Limb (tissue), 2 donors: Measurements from ENCODE around the gene ARHGAP42.
A peak's percentile ranks its signal among the peaks of the same experiment; 100 is the strongest.
"Not testable (repeated sequence)": the region's sequence is repeated elsewhere in the genome, so short reads cannot be mapped to it uniquely, and the experiment has no call there.

ENCODE experiments used
- DNase-seq, 2 donors: peaks; one replicate each; pipeline ENCODE4 v3.0.0-alpha.2; 2016; ENCODE audit errors: extremely low spot score in 2 of 2

ARHGAP42 gene

DNA sequence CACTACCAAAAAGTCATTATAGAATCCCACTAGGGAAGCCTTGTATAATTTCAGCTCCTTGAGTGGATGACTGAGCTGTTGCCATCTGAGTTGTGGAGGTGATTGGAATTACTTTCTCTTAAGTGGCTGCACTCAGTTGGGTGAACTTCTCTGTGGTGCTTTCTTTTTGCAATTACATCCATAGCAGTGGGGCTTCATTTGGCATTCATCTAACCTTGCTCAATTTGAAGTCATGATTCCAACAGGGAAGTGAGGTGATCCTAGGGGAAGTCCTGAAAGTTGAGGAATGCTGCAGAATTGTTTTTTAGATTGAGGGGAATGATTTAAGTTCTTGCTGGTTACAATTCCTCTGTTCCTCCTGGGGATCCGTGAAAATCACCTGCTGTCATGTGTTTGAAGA, 39.6 kb downstream of the ARHGAP42 start:
- DNase-seq = no peak

DNA sequence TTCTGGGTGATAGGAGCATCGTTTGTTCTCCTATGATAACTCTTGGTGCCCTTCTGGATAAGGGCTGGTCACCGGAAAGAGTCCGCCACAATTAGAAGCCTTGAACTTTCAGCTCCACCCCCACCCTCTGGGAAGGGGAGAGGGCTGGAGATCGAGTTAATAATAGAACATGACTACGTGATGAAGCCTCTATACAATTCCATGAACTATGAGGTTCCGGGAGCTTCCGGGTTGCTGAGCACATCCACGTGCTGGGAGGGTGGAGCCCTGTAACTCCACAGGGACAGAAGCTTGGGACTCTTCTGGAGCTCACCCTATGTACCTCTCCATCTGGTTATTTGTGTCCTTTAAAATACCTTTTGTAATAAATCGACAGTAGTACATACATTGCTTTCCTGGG, 40.3 kb downstream of the ARHGAP42 start:
- DNase-seq = no peak

DNA sequence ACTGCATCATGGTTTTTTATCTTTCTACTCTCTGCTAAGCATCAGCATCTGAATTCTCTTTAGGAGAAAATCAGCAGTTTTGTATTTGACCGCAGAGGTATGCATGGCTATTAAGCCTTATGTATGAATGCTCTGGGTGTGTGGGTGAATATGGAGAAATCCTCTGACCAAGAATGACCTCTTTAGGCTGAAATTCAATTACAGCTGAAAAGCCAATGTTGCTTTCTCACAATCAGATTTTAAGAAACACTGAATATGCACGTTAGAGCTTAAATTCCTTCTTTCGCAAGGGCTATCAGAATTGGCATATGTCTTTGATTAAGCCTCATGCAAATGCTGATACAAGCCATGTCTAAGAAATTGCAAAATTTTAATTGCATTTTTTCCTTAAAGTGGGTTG, 43.2 kb downstream of the ARHGAP42 start:
- no peak for DNase-seq

DNA sequence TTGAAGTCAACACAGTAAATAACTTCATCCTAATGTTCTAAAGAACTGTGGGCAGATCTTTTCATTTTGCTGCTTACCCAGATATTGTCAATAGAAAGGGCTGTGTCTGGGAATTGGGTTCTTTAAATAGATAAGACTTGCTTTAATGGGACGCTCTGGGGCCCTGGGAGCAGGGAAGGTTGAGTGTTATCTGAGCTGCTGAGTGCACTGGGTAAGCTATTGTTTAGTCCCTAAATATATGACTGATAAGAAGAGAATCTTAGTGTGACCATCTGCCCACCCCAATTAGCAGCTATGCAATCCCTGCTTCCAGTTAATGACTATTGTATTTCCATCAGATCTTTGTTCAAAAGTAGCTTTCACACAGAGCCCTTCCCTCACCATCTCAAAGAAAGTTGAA, 44.4 kb downstream of the ARHGAP42 start:
- DNase-seq = no peak

DNA sequence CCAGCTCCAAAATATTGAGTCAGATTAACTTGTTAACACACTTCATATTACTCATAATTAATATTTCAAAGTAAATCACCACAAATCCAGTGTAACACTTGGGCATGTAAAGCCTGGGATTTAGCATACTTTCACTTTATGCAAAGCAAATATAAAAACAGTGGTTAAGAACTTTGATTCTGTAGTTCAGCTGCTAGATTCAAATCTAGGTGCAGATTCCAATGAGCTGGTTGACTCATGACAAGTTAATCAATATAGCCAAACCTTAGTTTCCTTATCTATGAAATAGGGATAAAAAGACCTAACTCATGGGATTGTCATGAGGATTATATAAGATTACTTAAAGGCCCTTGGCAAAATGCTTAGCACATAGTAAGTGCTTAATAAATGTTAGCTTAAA, 45.9 kb downstream of the ARHGAP42 start:
- DNase-seq = no peak

DNA sequence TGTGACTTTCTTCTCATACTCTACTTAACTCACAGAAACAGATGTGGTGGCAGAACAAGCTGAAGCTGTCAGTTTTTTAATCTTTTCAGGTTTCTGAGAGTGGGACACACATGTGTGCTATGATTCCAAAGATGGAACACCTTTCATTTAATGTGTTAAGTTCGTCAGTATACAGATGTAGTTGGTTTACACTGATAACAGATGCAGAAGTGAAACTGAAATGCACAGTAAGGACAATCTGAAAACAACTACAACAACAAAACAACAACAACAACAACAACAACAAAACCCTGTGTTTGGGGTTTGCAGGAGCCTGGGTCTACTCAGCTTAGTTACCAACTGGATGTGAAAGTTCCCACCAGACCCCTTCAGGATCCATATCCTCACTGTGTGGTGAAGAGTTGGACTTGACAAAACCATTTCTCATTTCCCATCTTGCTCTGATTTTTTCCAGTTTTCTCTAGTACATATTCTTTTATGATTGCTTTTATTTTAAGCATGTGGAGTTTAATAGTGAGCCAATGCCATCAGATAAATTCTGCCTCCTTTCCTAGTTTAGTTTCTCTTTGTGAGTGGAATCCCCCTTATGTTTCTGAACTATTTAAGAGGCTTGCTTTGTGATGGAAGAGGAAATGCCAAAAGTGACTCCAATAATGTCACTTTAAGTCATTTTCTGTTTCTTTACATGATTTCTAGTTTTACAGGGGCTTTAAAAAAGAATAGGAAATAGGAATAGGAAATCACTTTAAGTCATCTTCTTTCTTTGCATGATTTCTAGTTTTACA, 47.8 kb downstream of the ARHGAP42 start:
- DNase-seq = no peak

DNA sequence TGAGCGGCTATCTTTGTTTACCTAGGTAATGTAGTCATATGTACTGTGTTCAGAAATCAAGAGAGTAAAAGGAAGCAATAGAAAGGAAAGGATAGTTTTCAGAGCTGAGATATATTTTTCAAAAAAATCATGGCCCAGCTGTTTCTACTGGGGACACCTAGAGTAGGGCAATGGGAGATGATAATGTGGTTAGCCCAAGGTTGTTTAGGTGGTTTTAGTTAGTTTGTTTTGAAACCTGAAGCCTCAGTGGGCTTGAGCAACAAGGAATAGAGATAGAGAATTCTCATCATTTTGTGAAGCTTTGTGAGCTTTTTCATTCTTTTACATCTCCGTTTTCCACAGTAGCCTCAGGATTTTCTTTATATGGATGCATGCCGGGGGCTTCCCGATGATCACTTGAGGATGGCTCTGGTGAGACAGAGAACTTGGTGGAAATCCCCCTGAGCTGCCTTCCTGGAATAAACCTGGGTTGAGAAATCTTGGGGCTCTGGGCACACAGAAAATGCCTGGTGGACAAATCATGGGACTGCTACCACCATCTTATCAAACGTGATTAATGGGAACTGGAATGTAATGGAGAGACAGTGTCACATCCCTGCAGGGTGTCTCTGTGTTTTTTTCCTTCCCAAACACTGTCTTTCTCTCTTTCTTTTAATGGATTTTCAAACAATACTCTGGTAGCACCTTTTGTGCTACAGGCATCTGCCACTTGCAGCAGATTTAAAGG, 49.0 kb downstream of the ARHGAP42 start:
- DNase-seq = no peak

DNA sequence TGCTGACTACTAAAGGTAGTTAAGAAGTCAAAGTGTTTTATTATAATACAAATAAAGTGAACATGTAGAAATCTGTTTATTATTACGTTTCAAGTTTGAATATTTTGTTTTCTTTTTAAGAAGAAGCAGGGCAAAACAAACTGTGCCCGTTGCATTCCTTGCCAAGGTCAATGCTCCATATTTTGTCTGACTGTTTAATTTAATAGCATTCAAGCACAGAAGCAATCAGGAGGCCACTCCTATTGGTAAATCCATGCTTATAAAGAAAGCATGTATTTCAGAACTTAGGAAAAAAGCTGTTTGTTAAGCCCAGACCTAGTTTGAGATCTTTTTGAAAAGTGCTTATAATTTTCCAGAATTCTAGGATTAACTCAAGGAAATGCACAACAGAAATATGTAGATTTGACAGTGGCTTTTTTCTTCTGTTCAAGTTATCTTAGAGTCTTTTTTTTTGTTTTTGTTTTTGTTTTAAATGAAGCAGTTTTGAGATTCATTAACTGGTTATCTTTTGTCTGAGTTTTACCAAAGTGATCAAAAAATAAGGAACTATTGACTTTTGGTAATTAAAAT, 51.7 kb downstream of the ARHGAP42 start:
- DNase-seq = no peak

DNA sequence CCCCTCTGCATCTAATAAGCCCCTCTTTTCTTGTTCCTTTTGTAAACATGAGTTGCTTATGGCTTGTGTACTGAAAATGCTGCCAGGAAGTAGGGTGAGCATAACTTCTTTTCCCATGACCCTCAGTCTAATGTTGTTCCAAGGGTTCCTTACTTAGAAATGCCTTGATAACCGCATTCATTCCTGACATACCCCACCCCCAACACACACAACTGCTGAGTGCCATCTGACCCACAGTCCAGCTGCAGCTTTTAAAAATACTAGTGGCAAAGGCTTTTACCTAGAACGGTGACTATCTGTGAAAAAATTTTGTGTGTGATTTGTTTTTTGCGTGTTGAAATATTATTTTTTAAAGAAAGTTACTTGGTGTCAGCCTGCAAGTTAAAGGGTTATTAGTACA, 52.6 kb downstream of the ARHGAP42 start:
- DNase-seq = peak in 1 of 2 donors; percentile 44

DNA sequence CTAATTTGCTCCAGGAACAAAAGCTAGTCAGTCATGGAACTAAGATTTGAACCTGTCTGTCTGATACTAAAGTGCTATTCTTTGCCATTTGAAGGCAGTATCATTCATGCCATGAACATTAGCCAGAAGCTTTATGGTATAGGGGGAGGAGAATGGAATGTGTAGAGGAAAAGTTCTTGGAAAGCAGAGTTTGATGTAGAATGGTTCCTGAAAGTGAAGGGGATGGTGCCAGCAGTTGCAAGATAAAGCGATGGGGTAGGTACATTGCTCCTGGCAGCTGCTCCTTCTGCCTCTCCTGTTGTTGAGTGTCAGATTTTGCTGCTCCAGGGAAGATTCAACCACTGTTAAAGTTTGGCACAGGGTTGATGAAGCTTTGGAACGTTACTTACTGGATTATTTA, 53.4 kb downstream of the ARHGAP42 start:
- DNase-seq = no peak

DNA sequence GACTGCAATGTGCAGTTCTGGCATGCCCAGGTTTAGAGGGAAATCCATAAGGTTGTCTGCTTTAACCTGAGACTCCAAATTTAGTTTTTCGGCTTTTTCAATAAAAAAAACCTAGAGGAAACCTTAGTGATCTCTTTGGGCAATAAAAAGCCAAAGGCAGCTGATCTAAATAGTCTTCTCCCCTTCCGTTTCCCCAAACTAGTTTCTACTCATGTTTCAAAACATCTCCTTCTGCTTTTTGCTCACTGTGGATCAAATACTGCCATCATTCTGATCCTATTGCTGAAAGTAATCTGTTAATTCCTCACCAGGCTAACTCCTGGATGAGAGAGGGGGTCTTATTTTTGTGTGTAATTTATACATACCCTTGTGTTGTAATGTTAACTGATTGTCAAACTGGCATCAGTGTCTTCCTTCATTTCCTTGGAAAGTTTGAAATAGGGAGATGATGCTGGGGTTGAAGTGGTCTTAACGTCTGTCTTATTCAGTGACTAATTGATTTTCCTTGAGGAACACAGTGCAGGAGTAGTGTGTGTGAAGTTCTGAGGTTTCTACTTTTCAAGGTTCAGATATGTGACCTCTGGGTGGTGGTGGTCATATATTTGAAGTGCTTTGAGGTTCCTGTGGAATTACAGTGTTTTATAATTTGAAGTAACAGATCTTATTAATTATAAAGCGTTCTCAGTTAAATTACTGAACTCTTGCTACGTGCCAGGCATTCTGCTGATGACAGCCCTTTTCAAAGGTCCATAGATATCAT, 55.0 kb downstream of the ARHGAP42 start:
- no peak for DNase-seq

DNA sequence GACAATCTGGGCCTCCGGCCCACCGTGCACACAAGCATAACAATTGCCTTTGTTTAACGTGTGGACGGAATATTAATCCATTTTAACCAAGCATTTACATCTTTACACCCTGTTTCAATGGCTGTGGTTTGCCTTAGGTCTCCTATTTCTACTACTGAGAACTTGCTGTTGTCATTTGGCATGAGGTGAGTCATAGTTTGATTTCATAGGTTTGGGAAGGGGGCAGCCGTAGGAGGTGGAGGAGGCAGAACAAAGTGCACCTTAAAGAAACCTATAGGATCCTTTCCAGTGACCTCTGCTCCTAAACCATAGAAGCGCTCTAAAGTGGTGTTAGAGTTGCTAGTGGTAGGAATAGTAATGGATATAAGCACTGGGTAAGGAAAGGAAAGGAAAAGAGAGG, 59.4 kb downstream of the ARHGAP42 start:
- no peak for DNase-seq

DNA sequence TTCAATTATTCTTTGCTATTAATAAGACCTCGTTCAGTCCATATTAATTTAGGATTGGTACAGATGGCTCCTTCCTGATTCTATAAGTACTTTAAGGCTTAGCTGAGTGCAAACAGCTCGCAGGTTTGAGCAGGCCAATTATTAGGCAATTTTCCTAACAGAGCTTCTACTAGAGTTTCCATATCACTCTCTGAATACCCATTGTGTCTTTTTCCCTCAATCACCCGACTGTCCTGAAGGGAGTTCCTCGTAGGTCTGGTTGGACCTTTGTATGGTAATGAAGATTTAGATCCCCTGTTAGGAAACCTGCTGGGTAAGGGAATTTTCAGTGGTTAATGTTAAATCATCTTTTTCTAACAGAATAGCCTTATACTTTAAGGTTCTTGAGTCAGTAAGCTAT, 61.1 kb downstream of the ARHGAP42 start:
- DNase-seq = no peak

DNA sequence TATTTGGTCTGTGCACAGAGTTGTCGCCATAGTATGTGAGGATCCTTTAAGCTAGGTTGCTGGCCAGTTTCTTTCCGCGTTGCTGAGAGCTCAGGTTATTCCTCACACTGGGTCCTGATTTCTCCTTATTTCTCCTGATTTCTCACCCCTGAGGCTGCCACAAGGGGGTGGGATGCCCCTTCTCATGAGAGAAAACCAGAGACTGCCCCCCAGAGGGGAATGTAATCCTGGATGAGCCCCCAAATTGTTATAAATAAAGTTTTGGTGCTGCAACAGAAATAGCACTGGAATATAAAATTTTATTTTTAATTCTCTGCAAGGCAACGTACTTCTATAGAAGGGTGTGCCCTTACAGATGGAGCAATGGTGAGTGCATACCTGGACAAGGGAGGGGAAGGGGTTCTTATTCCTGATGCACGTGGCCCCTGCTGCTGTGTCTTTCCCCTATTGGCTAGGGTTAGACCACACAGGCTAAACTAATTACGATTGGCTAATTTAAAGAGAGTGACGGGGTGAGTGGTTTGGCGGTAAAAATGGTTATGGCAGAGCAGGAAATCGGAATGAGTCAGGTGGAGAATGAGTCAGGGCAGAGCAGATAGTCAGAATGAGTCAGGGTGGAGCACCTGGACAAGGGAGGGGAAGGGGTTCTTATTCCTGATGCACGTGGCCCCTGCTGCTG, 62.9 kb downstream of the ARHGAP42 start:
- DNase-seq = not testable (repeated sequence)

DNA sequence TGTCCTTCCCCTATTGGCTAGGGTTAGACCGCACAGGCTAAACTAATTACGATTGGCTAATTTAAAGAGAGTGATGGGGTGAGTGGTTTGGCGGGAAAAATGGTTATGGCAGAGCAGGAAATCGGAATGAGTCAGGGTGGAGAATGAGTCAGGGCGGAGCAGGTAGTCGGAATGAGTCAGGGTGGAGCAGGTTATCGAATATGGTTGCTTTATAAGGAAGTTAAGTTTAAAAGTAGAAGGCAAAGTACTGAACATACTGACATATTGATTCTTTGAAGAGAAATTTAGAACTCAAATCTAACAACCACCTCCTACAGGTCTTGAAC, 63.4 kb downstream of the ARHGAP42 start:
- DNase-seq = not testable (repeated sequence)

DNA sequence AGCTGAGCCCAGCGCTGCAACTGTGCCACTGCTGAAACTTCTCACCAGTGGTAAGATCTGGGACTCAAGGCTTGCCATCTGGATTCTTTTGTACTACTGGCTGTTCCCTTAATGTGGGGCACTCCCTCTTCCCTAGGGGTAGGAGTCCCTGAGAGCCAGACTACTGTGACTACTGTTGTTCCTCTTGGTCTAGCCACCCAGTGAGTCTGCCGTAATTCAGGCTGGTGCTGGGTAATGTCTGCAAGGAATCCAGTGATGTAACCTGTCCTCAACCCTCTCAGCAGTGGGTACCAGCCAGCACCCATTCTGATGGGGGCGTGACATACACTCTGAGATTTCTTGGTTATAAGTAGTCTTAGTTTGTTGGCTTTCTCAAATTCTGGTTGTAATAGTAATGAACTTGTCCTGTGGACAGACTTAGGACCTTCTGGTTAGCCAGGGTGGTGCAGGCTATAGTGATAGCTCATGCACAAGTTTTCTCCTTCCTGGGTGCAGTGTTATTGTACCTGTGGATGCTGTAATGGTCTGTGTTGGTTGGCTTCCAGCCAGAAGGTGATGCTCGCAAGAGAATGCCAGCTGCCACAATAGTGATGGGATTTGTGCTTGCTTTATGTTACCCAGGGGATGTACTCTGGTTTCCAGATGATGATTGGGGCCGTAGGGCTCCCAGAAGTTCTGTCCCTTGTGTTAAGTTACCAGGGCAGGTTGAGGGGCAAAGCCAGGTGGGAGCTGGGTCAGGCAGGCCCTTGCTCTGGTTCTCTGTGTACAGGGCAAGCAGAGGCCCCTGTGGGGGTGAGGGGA, 65.5 kb downstream of the ARHGAP42 start:
- no peak for DNase-seq

DNA sequence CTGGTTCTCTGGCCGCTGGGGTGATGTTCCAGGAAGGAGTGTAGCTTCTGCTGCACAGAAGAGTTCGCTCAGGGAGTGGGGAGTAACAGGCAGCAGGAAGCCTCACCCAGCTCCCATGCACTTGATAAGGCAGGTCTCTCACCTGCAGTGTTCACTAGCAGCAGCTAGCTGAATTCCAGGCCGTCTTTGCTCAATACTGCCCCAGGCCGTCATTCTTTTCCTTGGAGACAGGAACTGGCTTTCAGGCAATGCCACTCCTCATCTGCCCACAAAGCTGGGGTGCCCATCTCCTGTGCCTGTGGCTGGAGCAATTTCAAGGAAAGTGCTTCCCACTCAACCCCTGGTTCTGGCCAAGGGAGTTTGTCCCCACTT, 66.1 kb downstream of the ARHGAP42 start:
- no peak for DNase-seq

DNA sequence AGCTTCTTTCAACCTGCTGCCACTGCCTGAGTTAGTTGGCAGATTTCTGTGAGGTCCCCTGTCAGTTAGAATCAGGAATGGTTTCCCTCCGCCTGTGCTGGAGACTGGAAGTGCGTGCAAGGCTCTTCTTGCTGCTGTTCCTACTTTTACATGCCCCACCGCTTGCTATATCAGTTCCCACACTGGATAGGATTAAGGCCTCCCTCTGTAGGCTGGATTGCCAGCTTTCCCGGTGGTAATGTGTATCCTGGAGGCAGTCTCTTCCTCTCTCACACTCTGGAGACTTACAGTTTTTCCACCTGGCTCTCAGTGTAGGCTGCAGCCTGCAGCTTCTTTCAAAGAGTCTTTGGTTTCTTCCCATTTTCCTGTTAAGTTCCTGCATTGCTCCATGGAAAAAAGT, 66.5 kb downstream of the ARHGAP42 start:
- no peak for DNase-seq

DNA sequence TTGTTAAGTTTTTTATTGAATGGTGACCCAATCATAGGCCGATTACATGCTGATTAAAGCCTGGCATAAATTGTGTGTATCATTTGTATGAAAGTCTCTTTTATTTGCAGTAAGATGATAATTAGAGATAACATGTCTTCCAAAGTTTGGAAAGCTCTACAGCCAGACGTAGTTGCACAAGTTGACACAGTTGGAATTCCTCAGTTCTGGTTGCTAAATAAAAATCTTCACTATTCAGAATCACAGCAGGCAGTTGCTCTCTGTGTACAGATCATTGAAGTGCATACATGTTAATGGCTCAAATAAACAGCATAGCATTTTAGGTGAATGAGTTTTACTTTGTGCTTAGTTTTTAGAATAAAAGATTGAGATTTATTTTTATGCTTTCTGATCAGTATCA, 69.5 kb downstream of the ARHGAP42 start:
- DNase-seq = no peak

DNA sequence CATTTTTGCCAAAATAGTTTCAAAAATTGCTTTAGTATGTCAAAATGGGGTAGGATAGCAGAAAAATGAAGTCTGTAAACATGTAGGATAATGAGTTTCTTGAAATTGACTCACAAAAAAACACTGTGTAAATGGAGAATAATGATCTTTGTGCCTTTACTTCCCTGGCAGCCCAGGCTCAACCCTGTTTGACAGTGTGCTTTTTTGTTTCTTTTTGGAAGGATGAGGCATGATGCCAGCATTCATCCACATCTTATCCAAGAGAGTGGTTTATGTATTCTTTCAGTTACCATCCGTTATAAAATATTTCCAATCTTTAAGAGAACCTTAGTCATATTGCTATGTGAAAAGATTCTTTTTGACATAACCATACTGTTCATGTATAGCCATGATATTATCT, 70.6 kb downstream of the ARHGAP42 start:
- no peak for DNase-seq

DNA sequence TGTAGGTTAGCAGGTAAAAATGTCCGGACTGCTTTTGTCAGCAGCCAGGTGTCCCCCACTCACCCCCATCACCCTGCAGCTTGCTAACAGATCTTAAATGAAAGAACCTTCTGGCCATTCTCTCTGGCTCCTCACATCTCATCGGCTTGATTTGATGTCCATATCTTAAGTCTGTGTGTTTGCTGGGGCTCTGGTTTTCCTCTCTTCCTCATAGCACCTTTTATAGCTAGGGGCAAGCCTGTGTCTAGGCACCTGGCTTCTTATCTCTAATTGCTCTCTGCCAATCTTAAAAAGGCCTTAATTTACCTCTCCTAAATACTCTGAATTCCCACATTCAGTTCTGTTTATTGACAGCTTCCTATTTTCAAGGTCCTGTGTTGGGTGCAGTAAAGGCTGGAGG, 72.0 kb downstream of the ARHGAP42 start:
- no peak for DNase-seq
